Esophagus muscularis mucosa (tissue), 4 donors: ENCODE data around the gene RFK.

Experiments
- EP300 ChIP-seq: sonication (generic); formaldehyde crosslinking; IDR thresholded peaks from one replicate; pipeline ENCODE4 v1.6.1; 2017; ENCODE audit warnings: antibody characterized with exemption
- POLR2A ChIP-seq: fragments of 450-650 bp; IDR thresholded peaks from one replicate; pipeline ENCODE4 v1.6.1; 2017; ENCODE audit warnings: antibody characterized with exemption, moderate library complexity, mild to moderate bottlenecking, low read depth
- POLR2AphosphoS5 ChIP-seq, 2 donors: sonication (generic); formaldehyde crosslinking; IDR thresholded peaks; one replicate each; pipeline ENCODE4 v1.6.1; 2017; ENCODE audit warnings: antibody characterized with exemption in 2 of 2
- TF ChIP-seq, protein P1 (sequence below), 3 experiments: fragments of 200-600 bp in 2 of 3; fragments of 450-650 bp in 1 of 3; sonication (generic) in 2 of 3; IDR thresholded peaks; one replicate each; pipeline ENCODE4 v1.5.1; 2017 to 2019; ENCODE audit warnings: antibody characterized with exemption in 3 of 3, mild to moderate bottlenecking in 2 of 3, moderate library complexity in 1 of 3

DNA sequence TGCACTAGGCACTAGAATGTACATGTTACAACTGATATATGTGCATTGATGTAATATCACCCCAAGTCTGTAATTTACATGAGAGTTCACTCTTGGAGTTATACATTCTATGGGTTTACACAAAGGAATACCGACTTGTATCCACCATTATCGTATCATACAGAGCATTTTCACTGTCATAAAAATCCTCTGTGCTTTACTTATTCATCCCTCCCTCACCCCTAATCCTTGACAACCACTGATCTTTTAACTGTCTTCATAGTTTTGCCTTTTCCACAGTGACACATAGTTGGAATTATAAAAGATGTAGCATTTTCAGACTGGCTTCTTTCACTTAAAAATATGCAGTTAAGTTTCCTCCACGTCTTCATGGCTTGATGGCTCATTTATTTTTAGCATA is 11.1 kb upstream of the RFK start:
- TF ChIP-seq, protein P1, sequence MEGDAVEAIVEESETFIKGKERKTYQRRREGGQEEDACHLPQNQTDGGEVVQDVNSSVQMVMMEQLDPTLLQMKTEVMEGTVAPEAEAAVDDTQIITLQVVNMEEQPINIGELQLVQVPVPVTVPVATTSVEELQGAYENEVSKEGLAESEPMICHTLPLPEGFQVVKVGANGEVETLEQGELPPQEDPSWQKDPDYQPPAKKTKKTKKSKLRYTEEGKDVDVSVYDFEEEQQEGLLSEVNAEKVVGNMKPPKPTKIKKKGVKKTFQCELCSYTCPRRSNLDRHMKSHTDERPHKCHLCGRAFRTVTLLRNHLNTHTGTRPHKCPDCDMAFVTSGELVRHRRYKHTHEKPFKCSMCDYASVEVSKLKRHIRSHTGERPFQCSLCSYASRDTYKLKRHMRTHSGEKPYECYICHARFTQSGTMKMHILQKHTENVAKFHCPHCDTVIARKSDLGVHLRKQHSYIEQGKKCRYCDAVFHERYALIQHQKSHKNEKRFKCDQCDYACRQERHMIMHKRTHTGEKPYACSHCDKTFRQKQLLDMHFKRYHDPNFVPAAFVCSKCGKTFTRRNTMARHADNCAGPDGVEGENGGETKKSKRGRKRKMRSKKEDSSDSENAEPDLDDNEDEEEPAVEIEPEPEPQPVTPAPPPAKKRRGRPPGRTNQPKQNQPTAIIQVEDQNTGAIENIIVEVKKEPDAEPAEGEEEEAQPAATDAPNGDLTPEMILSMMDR (IDR thresholded peaks at IDR 0.05): no peak
- no peak for TF ChIP-seq POLR2A
- TF ChIP-seq POLR2AphosphoS5 (IDR thresholded peaks at IDR 0.05): no peak
- no peak for TF ChIP-seq EP300
